CD8-positive, alpha-beta memory T cell (primary cell): ENCODE data around the gene PGC. TPM values are rescaled to one million over a fixed set of nuclear protein-coding genes. Genes with fewer than 3 reads are reported as not detected.

ENCODE experiments used
- CTCF ChIA-PET: fragments of 350-600 bp; sonication (Branson Sonifier 250); formaldehyde crosslinking; loops from one replicate; lab custom pipeline; 2021; ENCODE audit warnings: antibody characterized with exemption; lab: Charles Lee
- POLR2A ChIA-PET: fragments of 350-600 bp; sonication (Branson Sonifier 250); formaldehyde crosslinking; loops from one replicate; lab custom pipeline; 2021; ENCODE audit warnings: antibody characterized with exemption; lab: Charles Lee
- DNase-seq, 5 donors: peaks; one replicate each; pipeline versions ENCODE4 v3.0.0 to v3.0.0-alpha.2; 2020 to 2022; ENCODE audit warnings: mixed read lengths in 1 of 5
- H3K27ac ChIP-seq: one replicate; pipeline ENCODE4 v1.7.0; 2013; ENCODE audit warnings: low read depth, mild to moderate bottlenecking, low read length, moderate library complexity
- H3K27me3 ChIP-seq: 2 replicates; pipeline ENCODE4 v1.7.0; 2013; ENCODE audit warnings: low read length, mild to moderate bottlenecking; ENCODE audit not compliant: insufficient read depth, poor library complexity, severe bottlenecking
- H3K36me3 ChIP-seq: 2 replicates; pipeline ENCODE4 v1.7.0; 2013; ENCODE audit warnings: mild to moderate bottlenecking, low read length, moderate library complexity; ENCODE audit not compliant: insufficient read depth
- H3K4me1 ChIP-seq: 2 replicates; pipeline ENCODE4 v1.7.0; 2013; ENCODE audit warnings: mild to moderate bottlenecking, low read length, moderate library complexity; ENCODE audit not compliant: insufficient read depth
- H3K4me3 ChIP-seq: 2 replicates; pipeline ENCODE4 v1.7.0; 2013; ENCODE audit warnings: mild to moderate bottlenecking, low read length
- H3K9me3 ChIP-seq: 2 replicates; pipeline ENCODE4 v1.7.0; 2013; ENCODE audit warnings: mild to moderate bottlenecking, low read length
- H3K27ac Mint-ChIP-seq, 8 donors: one replicate each; pipeline ENCODE4 v1.8.0; 2020 to 2021; ENCODE audit warnings: mixed read lengths in 8 of 8, mild to moderate bottlenecking in 6 of 8, inconsistent platforms in 3 of 8, moderate library complexity in 3 of 8
- H3K27me3 Mint-ChIP-seq, 2 donors: one replicate each; pipeline ENCODE4 v1.8.0; 2020 to 2021; ENCODE audit warnings: mixed read lengths in 2 of 2, mild to moderate bottlenecking in 1 of 2, moderate library complexity in 1 of 2
- H3K36me3 Mint-ChIP-seq, 3 donors: one replicate each; pipeline ENCODE4 v1.8.0; 2020 to 2021; ENCODE audit warnings: mixed read lengths in 3 of 3, inconsistent platforms in 1 of 3, mild to moderate bottlenecking in 1 of 3
- H3K4me1 Mint-ChIP-seq, 3 donors: one replicate each; pipeline ENCODE4 v1.8.0; 2020 to 2021; ENCODE audit warnings: mixed read lengths in 3 of 3, inconsistent platforms in 1 of 3, mild to moderate bottlenecking in 1 of 3
- H3K4me3 Mint-ChIP-seq, 7 donors: one replicate each; pipeline ENCODE4 v1.8.0; 2020 to 2021; ENCODE audit warnings: mixed read lengths in 7 of 7, mild to moderate bottlenecking in 6 of 7, moderate library complexity in 4 of 7, inconsistent platforms in 2 of 7
- H3K9me3 Mint-ChIP-seq, 5 donors: one replicate each; pipeline ENCODE4 v1.8.0; 2020 to 2022; ENCODE audit warnings: mixed read lengths in 5 of 5, mild to moderate bottlenecking in 3 of 5, moderate library complexity in 2 of 5, inconsistent platforms in 1 of 5
- polyA plus RNA-seq: library from polyadenylated mRNA; unstranded; fragments of 300-500 nt; fragmentation: Illumina TruSeq; gene quantifications from one replicate; pipeline ENCODE4 v1.2.3, GENCODE V29; 2021
- total RNA-seq, 2 experiments: library from RNA; stranded (reverse); gene quantifications; one replicate each; pipeline ENCODE4 v1.2.3, GENCODE V29; 2021

The PGC gene
- total and polyA plus RNA-seq, 3 experiments from 2014 or later: not detected

GRCh38 chr6:41735427-41736185, 11.6 kb downstream of the PGC start, which contains the start of gene TFEB:
TFEB (minus strand) TSS chr6:41735608; CDS start chr6:41691213, 44,395 bp downstream.
- H3K4me3 ChIP-seq: peak within 1 kb of the TSS; percentile 54
- Mint-ChIP-seq H3K4me1 (peaks cover 31 to 37% (median 32%) of the 10 kb centered on the region in 3 donors), H3K4me3 (peak within 1 kb of the TSS; percentile 81 to 94 (median 84)), H3K36me3 (peaks cover 0 to 1% (median 0%) of the 10 kb centered on the region in 3 donors), H3K27me3 (no peaks in the 10 kb centered on the region), H3K9me3 (no peaks in the 10 kb centered on the region), H3K27ac (peak within 1 kb of the TSS; percentile 50 to 96 (median 81))
- no peaks in the 10 kb centered on the region for H3K27me3 ChIP-seq
- peaks cover 39% of the 10 kb centered on the region for H3K4me1 ChIP-seq
- H3K27ac ChIP-seq: peak within 1 kb of the TSS; percentile 65
- no peaks in the 10 kb centered on the region for H3K9me3 ChIP-seq
- ChIA-PET POLR2A (interaction anchor here (0.7 to 2.7 kb wide), 2 partner anchors 52 to 481 kb away, joined by 3 to 15 read pairs; partner anchors contain the start of gene TOMM6), CTCF (interaction anchor here (0.8 to 4.9 kb wide), 6 partner anchors 10 to 51 kb away, joined by 3 to 26 read pairs (median 4); partner anchors contain the start of gene TOMM6)
- peak; percentile 89 to 94 (median 91) for DNase-seq
- H3K36me3 ChIP-seq: no peaks in the 10 kb centered on the region

GRCh38 chr6:41734666-41735426, 12.4 kb downstream of the PGC start:
- ChIA-PET POLR2A (interaction anchor here (0.6 to 2.7 kb wide), 6 partner anchors 52 to 1244 kb away, joined by 3 to 15 read pairs (median 3); partner anchors contain the start of genes NFYA, OARD1, PEX6 and TOMM6), CTCF (interaction anchor here (0.9 to 4.9 kb wide), 10 partner anchors 9 to 370 kb away, joined by 3 to 26 read pairs (median 4); partner anchors contain the start of gene TOMM6)
- H3K4me1 Mint-ChIP-seq: peaks cover 38 to 45% (median 39%) of the 10 kb centered on the region in 3 donors
- no peaks in the 10 kb centered on the region for H3K27me3 Mint-ChIP-seq
- peak overlapping the region; percentile 81 to 94 (median 84) for H3K4me3 Mint-ChIP-seq
- DNase-seq: peak; percentile 60 to 79 (median 70)
- H3K4me3 ChIP-seq: peak overlapping the region; percentile 54
- peak overlapping the region; percentile 65 for H3K27ac ChIP-seq
- H3K36me3 ChIP-seq: no peaks in the 10 kb centered on the region
- no peaks in the 10 kb centered on the region for H3K9me3 Mint-ChIP-seq
- no peaks in the 10 kb centered on the region for H3K27me3 ChIP-seq
- no peaks in the 10 kb centered on the region for H3K9me3 ChIP-seq
- peaks cover 0 to 1% (median 0%) of the 10 kb centered on the region in 3 donors for H3K36me3 Mint-ChIP-seq
- peaks cover 46% of the 10 kb centered on the region for H3K4me1 ChIP-seq
- H3K27ac Mint-ChIP-seq: peak overlapping the region in 7 of 8 donors; percentile 54 to 85 (median 79)

GRCh38 chr6:41733707-41734665, 13.2 kb downstream of the PGC start:
- ChIA-PET CTCF (interaction anchor here (0.8 to 4.9 kb wide), 14 partner anchors 8 to 370 kb away, joined by 3 to 26 read pairs (median 4); partner anchors contain the start of genes BYSL, MED20 and TOMM6), POLR2A (interaction anchor here (0.6 to 2.7 kb wide), 7 partner anchors 51 to 1245 kb away, joined by 3 to 15 read pairs (median 3); partner anchors contain the start of genes NFYA, OARD1, PEX6 and TOMM6)
- peak overlapping the region; percentile 58 for H3K4me3 ChIP-seq
- peak overlapping the region; percentile 85 to 100 (median 92) for H3K27ac Mint-ChIP-seq
- no peaks in the 10 kb centered on the region for H3K9me3 ChIP-seq
- peaks cover 0 to 1% (median 0%) of the 10 kb centered on the region in 3 donors for H3K36me3 Mint-ChIP-seq
- H3K4me1 Mint-ChIP-seq: peaks cover 45 to 52% (median 47%) of the 10 kb centered on the region in 3 donors
- peak overlapping the region; percentile 37 to 94 (median 82) for H3K4me3 Mint-ChIP-seq
- no peaks in the 10 kb centered on the region for H3K27me3 ChIP-seq
- H3K27me3 Mint-ChIP-seq: no peaks in the 10 kb centered on the region
- peak overlapping the region; percentile 74 for H3K27ac ChIP-seq
- H3K4me1 ChIP-seq: peaks cover 46% of the 10 kb centered on the region
- H3K9me3 Mint-ChIP-seq: no peaks in the 10 kb centered on the region
- peak; percentile 70 to 78 (median 71) for DNase-seq
- H3K36me3 ChIP-seq: no peaks in the 10 kb centered on the region

- Mint-ChIP-seq H3K36me3 (peaks cover 0 to 1% (median 0%) of the 10 kb centered on the region in 3 donors), H3K27ac (peak overlapping the region; percentile 72 to 100 (median 92)), H3K27me3 (no peaks in the 10 kb centered on the region), H3K4me3 (peak overlapping the region; percentile 33 to 83 (median 63)), H3K4me1 (peaks cover 52 to 57% (median 53%) of the 10 kb centered on the region in 3 donors), H3K9me3 (no peaks in the 10 kb centered on the region)
- Histone ChIP-seq H3K27ac (peak overlapping the region; percentile 74), H3K4me3 (peak overlapping the region; percentile 58), H3K4me1 (peaks cover 46% of the 10 kb centered on the region), H3K27me3 (no peaks in the 10 kb centered on the region), H3K36me3 (no peaks in the 10 kb centered on the region), H3K9me3 (no peaks in the 10 kb centered on the region)
- POLR2A ChIA-PET: interaction anchor here (0.6 to 2.7 kb wide), 4 partner anchors 14 to 532 kb away, joined by 3 to 15 read pairs (median 3); partner anchors contain the start of gene TOMM6
- CTCF ChIA-PET: interaction anchor here (0.8 to 4.9 kb wide), 8 partner anchors 24 to 371 kb away, joined by 3 to 26 read pairs (median 4); partner anchors contain the start of genes BYSL, MED20 and TOMM6
- DNase-seq: peak in 1 of 5 donors; percentile 19
Observed at GRCh38 chr6:41733360-41733706, 13.9 kb downstream of the PGC start.

- H3K9me3 ChIP-seq: no peaks in the 10 kb centered on the region
- H3K27me3 Mint-ChIP-seq: no peaks in the 10 kb centered on the region
- H3K4me1 ChIP-seq: peaks cover 46% of the 10 kb centered on the region
- H3K4me1 Mint-ChIP-seq: peaks cover 52 to 61% (median 53%) of the 10 kb centered on the region in 3 donors
- no peaks in the 10 kb centered on the region for H3K36me3 ChIP-seq
- H3K27ac ChIP-seq: peak overlapping the region; percentile 74
- DNase-seq: peak; percentile 51 to 85 (median 67)
- peak overlapping the region; percentile 16 for H3K4me3 ChIP-seq
- H3K27ac Mint-ChIP-seq: peak overlapping the region; percentile 72 to 100 (median 92)
- CTCF ChIA-PET: interaction anchor here (1.1 to 4.9 kb wide), 5 partner anchors 27 to 188 kb away, joined by 3 to 26 read pairs (median 3); partner anchors contain the start of genes BYSL, MED20 and TOMM6
- H3K4me3 Mint-ChIP-seq: peak overlapping the region; percentile 33 to 83 (median 63)
- no peaks in the 10 kb centered on the region for H3K9me3 Mint-ChIP-seq
- POLR2A ChIA-PET: interaction anchor here (1.0 to 2.7 kb wide), 2 partner anchors 13 to 54 kb away, joined by 3 to 15 read pairs; partner anchors contain the start of gene TOMM6
- H3K36me3 Mint-ChIP-seq: peaks cover 0 to 1% (median 0%) of the 10 kb centered on the region in 3 donors
- no peaks in the 10 kb centered on the region for H3K27me3 ChIP-seq
Observed at GRCh38 chr6:41732591-41733359, 14.4 kb downstream of the PGC start.

GRCh38 chr6:41732149-41732548, 15.0 kb downstream of the PGC start:
- Histone ChIP-seq H3K9me3 (no peaks in the 10 kb centered on the region), H3K4me3 (no peak overlapping the region), H3K36me3 (no peaks in the 10 kb centered on the region), H3K27me3 (no peaks in the 10 kb centered on the region), H3K4me1 (peaks cover 48% of the 10 kb centered on the region), H3K27ac (peak overlapping the region; percentile 74)
- Mint-ChIP-seq H3K27ac (peak overlapping the region; percentile 72 to 100 (median 92)), H3K4me1 (peaks cover 53 to 67% (median 55%) of the 10 kb centered on the region in 3 donors), H3K4me3 (peak overlapping the region; percentile 33 to 83 (median 63)), H3K9me3 (no peaks in the 10 kb centered on the region), H3K36me3 (peaks cover 0 to 1% (median 0%) of the 10 kb centered on the region in 3 donors), H3K27me3 (no peaks in the 10 kb centered on the region)
- ChIA-PET POLR2A (no interaction called here), CTCF (interaction anchor here (1.2 to 4.9 kb wide), 3 partner anchors 13 to 55 kb away, joined by 3 to 26 read pairs (median 3); partner anchors contain the start of gene TOMM6)
- no peak for DNase-seq
